Stimulated activated CD4-positive, alpha-beta T cell treated with anti-CD3 and anti-CD28 coated beads, Interleukin-4, amount 100 ng/mL, for 1 hour (primary cell): ENCODE measurements around the gene ATP1B4.

Experiments used
- DNase-seq: peaks from one replicate; pipeline ENCODE4 v3.0.0-alpha.2; 2020

ATP1B4 gene

GRCh38 chrX:120377179-120377578, 15.3 kb downstream of the ATP1B4 start:
- DNase-seq, result no peak

- no peak for DNase-seq
These were observed 15.8 kb downstream of the ATP1B4 start for GRCh38 chrX:120377715-120378114.

- DNase-seq, result no peak
These were observed 16.7 kb downstream of the ATP1B4 start for GRCh38 chrX:120378570-120378969.

GRCh38 chrX:120379937-120380681, 18.2 kb downstream of the ATP1B4 start:
- no peak for DNase-seq

- no peak for DNase-seq
These were observed 18.8 kb downstream of the ATP1B4 start for GRCh38 chrX:120380699-120381098.

GRCh38 chrX:120401301-120401700, 39.4 kb downstream of the ATP1B4 start:
- no peak for DNase-seq

GRCh38 chrX:120402369-120402768, 40.5 kb downstream of the ATP1B4 start:
- no peak for DNase-seq

GRCh38 chrX:120406638-120407037, 44.7 kb downstream of the ATP1B4 start:
- DNase-seq, result no peak

GRCh38 chrX:120408168-120408567, 46.3 kb downstream of the ATP1B4 start:
- no peak for DNase-seq

GRCh38 chrX:120419463-120419862, 57.6 kb downstream of the ATP1B4 start:
- no peak for DNase-seq

GRCh38 chrX:120426599-120426998, 64.7 kb downstream of the ATP1B4 start:
- no peak for DNase-seq

- DNase-seq, result no peak
These were observed 66.4 kb downstream of the ATP1B4 start for GRCh38 chrX:120428309-120428708.

- DNase-seq, result no peak
These were observed 68.1 kb downstream of the ATP1B4 start for GRCh38 chrX:120429776-120430540.
